Activated naive CD8-positive, alpha-beta T cell treated with anti-CD3 and anti-CD28 coated beads, Interleukin-2, amount 10 ng/mL, durations not matched to agents 7 days and 5 days (primary cell): ENCODE results near the gene SAMD1. TPM values are rescaled to one million over a fixed set of nuclear protein-coding genes. Genes with fewer than 3 reads are reported as not detected.

Experiments used
- ATAC-seq: fragments of 150-1000 bp; cut with Tn5 transposase; one replicate; pipeline ENCODE4 v1.10.0; 2021; ENCODE audit warnings: low read depth, moderate library complexity
- POLR2A ChIA-PET: fragments of 350-600 bp; sonication (Branson Sonifier 250); formaldehyde crosslinking; loops from one replicate; lab custom pipeline; 2021; ENCODE audit warnings: antibody characterized with exemption; lab: Charles Lee
- DNase-seq: peaks from one replicate; pipeline ENCODE4 v3.0.0; 2021
- H3K27ac Mint-ChIP-seq: one replicate; pipeline ENCODE4 v1.8.0; 2022; ENCODE audit warnings: mild to moderate bottlenecking, mixed read lengths
- H3K27me3 Mint-ChIP-seq: one replicate; pipeline ENCODE4 v1.8.0; 2022; ENCODE audit warnings: mild to moderate bottlenecking, moderate library complexity, mixed read lengths
- H3K36me3 Mint-ChIP-seq: one replicate; pipeline ENCODE4 v1.8.0; 2021; ENCODE audit warnings: mild to moderate bottlenecking, mixed read lengths
- H3K4me1 Mint-ChIP-seq: one replicate; pipeline ENCODE4 v1.8.0; 2021; ENCODE audit warnings: mixed read lengths
- H3K4me3 Mint-ChIP-seq: one replicate; pipeline ENCODE4 v1.8.0; 2022; ENCODE audit warnings: mild to moderate bottlenecking, moderate library complexity, mixed read lengths
- H3K9me3 Mint-ChIP-seq: one replicate; pipeline ENCODE4 v1.8.0; 2021; ENCODE audit warnings: mixed read lengths
- total RNA-seq, 2 experiments: library from RNA; stranded (reverse); gene quantifications; one replicate each; pipeline ENCODE4 v1.2.3, GENCODE V29; 2021

The SAMD1 gene
- total RNA-seq, 2 experiments from 2014 or later = 58.3 to 65.6 TPM

- peaks cover 6% of the 10 kb centered on the region for H3K9me3 Mint-ChIP-seq
- H3K27me3 Mint-ChIP-seq = no peaks in the 10 kb centered on the region
- peak overlapping the region; percentile 54 for H3K27ac Mint-ChIP-seq
- H3K4me1 Mint-ChIP-seq = peaks cover 13% of the 10 kb centered on the region
- H3K4me3 Mint-ChIP-seq = peak overlapping the region; percentile 35
- no peak for ATAC-seq
- peaks cover 31% of the 10 kb centered on the region for H3K36me3 Mint-ChIP-seq
- POLR2A ChIA-PET = interaction anchor here (1.4 kb wide), 1 partner anchor 12 kb away, joined by 3 read pairs; no protein-coding TSS in a partner anchor
- DNase-seq = no peak
Observed at GRCh38 chr19:14093117-14093823, 2.7 kb upstream of the SAMD1 start.

- H3K36me3 Mint-ChIP-seq = peaks cover 30% of the 10 kb centered on the region
- ATAC-seq (peak; percentile 10), DNase-seq (peak; percentile 73)
- H3K4me3 Mint-ChIP-seq = peak overlapping the region; percentile 100
- no peaks in the 10 kb centered on the region for H3K27me3 Mint-ChIP-seq
- H3K4me1 Mint-ChIP-seq = peaks cover 13% of the 10 kb centered on the region
- H3K9me3 Mint-ChIP-seq = peaks cover 6% of the 10 kb centered on the region
- H3K27ac Mint-ChIP-seq = peak overlapping the region; percentile 99
- POLR2A ChIA-PET = interaction anchor here (0.8 to 1.7 kb wide), 5 partner anchors 10 to 45 kb away, joined by 3 to 12 read pairs (median 4); partner anchors contain the start of genes ASF1B and PRKACA
Observed at GRCh38 chr19:14091813-14092462, 1.4 kb upstream of the SAMD1 start.

GRCh38 chr19:14091081-14091812 lies 696 bp upstream of the SAMD1 start:
- ATAC-seq (peak; percentile 75), DNase-seq (peak; percentile 86)
- Mint-ChIP-seq H3K9me3 (peaks cover 6% of the 10 kb centered on the region), H3K4me3 (peak overlapping the region; percentile 100), H3K27ac (peak overlapping the region; percentile 99), H3K36me3 (peaks cover 26% of the 10 kb centered on the region), H3K27me3 (no peaks in the 10 kb centered on the region), H3K4me1 (peaks cover 12% of the 10 kb centered on the region)
- POLR2A ChIA-PET = interaction anchor here (0.8 to 1.7 kb wide), 4 partner anchors 9 to 45 kb away, joined by 4 to 12 read pairs (median 5); partner anchors contain the start of genes ASF1B and PRKACA

- ATAC-seq (peak; percentile 6), DNase-seq (peak; percentile 70)
- Mint-ChIP-seq H3K4me3 (peak overlapping the region; percentile 78), H3K27ac (no peak overlapping the region), H3K9me3 (peaks cover 6% of the 10 kb centered on the region), H3K4me1 (peaks cover 12% of the 10 kb centered on the region), H3K36me3 (peaks cover 26% of the 10 kb centered on the region), H3K27me3 (no peaks in the 10 kb centered on the region)
- POLR2A ChIA-PET = interaction anchor here (0.6 to 1.0 kb wide), 3 partner anchors 9 to 224 kb away, joined by 3 to 9 read pairs (median 3); no protein-coding TSS in a partner anchor
Observed at GRCh38 chr19:14089662-14090508, 666 bp downstream of the SAMD1 start.

- DNase-seq (no peak), ATAC-seq (no peak)
- Mint-ChIP-seq H3K9me3 (peaks cover 6% of the 10 kb centered on the region), H3K4me3 (peak overlapping the region; percentile 66), H3K4me1 (peaks cover 12% of the 10 kb centered on the region), H3K27ac (no peak overlapping the region), H3K36me3 (peaks cover 22% of the 10 kb centered on the region), H3K27me3 (no peaks in the 10 kb centered on the region)
- POLR2A ChIA-PET = no interaction called here
Observed at GRCh38 chr19:14089412-14089661, 1.2 kb downstream of the SAMD1 start.

GRCh38 chr19:14088634-14089411 lies 1.7 kb downstream of the SAMD1 start:
- H3K4me1 Mint-ChIP-seq = peaks cover 12% of the 10 kb centered on the region
- DNase-seq (no peak), ATAC-seq (no peak)
- H3K4me3 Mint-ChIP-seq = peak overlapping the region; percentile 66
- H3K27me3 Mint-ChIP-seq = no peaks in the 10 kb centered on the region
- no peak overlapping the region for H3K27ac Mint-ChIP-seq
- peaks cover 6% of the 10 kb centered on the region for H3K9me3 Mint-ChIP-seq
- peaks cover 21% of the 10 kb centered on the region for H3K36me3 Mint-ChIP-seq
- POLR2A ChIA-PET = no interaction called here

GRCh38 chr19:14086098-14086497 lies 4.5 kb downstream of the SAMD1 start:
- POLR2A ChIA-PET = no interaction called here
- DNase-seq = no peak

GRCh38 chr19:14085309-14085995 lies 5.1 kb downstream of the SAMD1 start, which contains the start of gene C19orf67:
Gene C19orf67 (minus strand): TSS chr19:14085783. CDS start chr19:14085627, 156 bp downstream.
- ATAC-seq (no peak), DNase-seq (no peak)
- H3K36me3 Mint-ChIP-seq = peaks cover 5% of the 10 kb centered on the region
- no peaks in the 10 kb centered on the region for H3K9me3 Mint-ChIP-seq
- H3K4me3 Mint-ChIP-seq = no peak within 1 kb of the TSS
- H3K27ac Mint-ChIP-seq = no peak within 1 kb of the TSS
- no peaks in the 10 kb centered on the region for H3K27me3 Mint-ChIP-seq
- POLR2A ChIA-PET = no interaction called here
- H3K4me1 Mint-ChIP-seq = peaks cover 7% of the 10 kb centered on the region

More at GRCh38 chr19:14086098-14086497, 4.5 kb downstream of the SAMD1 start:
- no peak for ATAC-seq
- peaks cover 5% of the 10 kb centered on the region for H3K36me3 Mint-ChIP-seq
- H3K27ac Mint-ChIP-seq = no peak overlapping the region
- no peaks in the 10 kb centered on the region for H3K27me3 Mint-ChIP-seq
- peaks cover 5% of the 10 kb centered on the region for H3K4me1 Mint-ChIP-seq
- H3K9me3 Mint-ChIP-seq = no peaks in the 10 kb centered on the region
- H3K4me3 Mint-ChIP-seq = no peak overlapping the region

- Mint-ChIP-seq H3K9me3 (no peaks in the 10 kb centered on the region), H3K27ac (no peak overlapping the region), H3K4me1 (peaks cover 9% of the 10 kb centered on the region), H3K36me3 (no peaks in the 10 kb centered on the region), H3K27me3 (no peaks in the 10 kb centered on the region), H3K4me3 (peak overlapping the region; percentile 94)
- ATAC-seq (no peak), DNase-seq (no peak)
- POLR2A ChIA-PET = interaction anchor here (0.7 to 4.3 kb wide), 7 partner anchors 9 to 447 kb away, joined by 3 to 16 read pairs (median 3); partner anchors contain the start of genes PRKACA and RFX1
Observed at GRCh38 chr19:14082675-14082960, 7.9 kb downstream of the SAMD1 start.

- peak overlapping the region; percentile 94 for H3K4me3 Mint-ChIP-seq
- DNase-seq = no peak
- POLR2A ChIA-PET = interaction anchor here (0.5 to 4.3 kb wide), 16 partner anchors 8 to 448 kb away, joined by 3 to 16 read pairs (median 4); partner anchors contain the start of genes ASF1B, IL27RA, PRKACA and RFX1
- H3K27me3 Mint-ChIP-seq = no peaks in the 10 kb centered on the region
- no peak for ATAC-seq
- peaks cover 9% of the 10 kb centered on the region for H3K4me1 Mint-ChIP-seq
- H3K27ac Mint-ChIP-seq = peak overlapping the region; percentile 97
- H3K36me3 Mint-ChIP-seq = no peaks in the 10 kb centered on the region
- no peaks in the 10 kb centered on the region for H3K9me3 Mint-ChIP-seq
Observed at GRCh38 chr19:14081797-14082674, 8.5 kb downstream of the SAMD1 start.
